Osteocyte (in vitro differentiated cells): ENCODE results near the gene GABRG3. TPM values are rescaled to one million over a fixed set of nuclear protein-coding genes. Genes with fewer than 3 reads are reported as not detected.

Source experiments
- DNase-seq: peaks from one replicate; pipeline ENCODE4 v3.0.0; 2021; ENCODE audit warnings: mixed read lengths; ENCODE audit not compliant: unreplicated experiment; ENCODE audit errors: extremely low spot score
- H3K27ac Mint-ChIP-seq: one replicate; pipeline ENCODE4 v1.8.0; 2021; ENCODE audit warnings: mild to moderate bottlenecking, mixed read lengths; ENCODE audit not compliant: unreplicated experiment
- H3K27me3 Mint-ChIP-seq: one replicate; pipeline ENCODE4 v1.8.0; 2021; ENCODE audit warnings: mixed read lengths; ENCODE audit not compliant: unreplicated experiment
- H3K36me3 Mint-ChIP-seq: one replicate; pipeline ENCODE4 v1.8.0; 2021; ENCODE audit warnings: mixed read lengths; ENCODE audit not compliant: unreplicated experiment
- H3K4me1 Mint-ChIP-seq: one replicate; pipeline ENCODE4 v1.8.0; 2021; ENCODE audit warnings: mixed read lengths; ENCODE audit not compliant: unreplicated experiment
- H3K4me3 Mint-ChIP-seq: one replicate; pipeline ENCODE4 v1.8.0; 2021; ENCODE audit warnings: mild to moderate bottlenecking, moderate library complexity, mixed read lengths; ENCODE audit not compliant: unreplicated experiment
- H3K9me3 Mint-ChIP-seq: one replicate; pipeline ENCODE4 v1.8.0; 2021; ENCODE audit warnings: mixed read lengths; ENCODE audit not compliant: unreplicated experiment
- CTCF ChIP-seq: fragments of 200-600 bp; sonication (generic); IDR thresholded peaks from 2 replicates; pipeline ENCODE4 v1.5.0; 2021; ENCODE audit warnings: antibody characterized with exemption, mild to moderate bottlenecking, moderate library complexity
- total RNA-seq: library from RNA; stranded (reverse); gene quantifications from 2 replicates; pipeline ENCODE4 v1.2.1, GENCODE V29; 2021

GABRG3 gene
- total RNA-seq, 1 donor from 2014 or later, result 0.19 TPM

GRCh38 chr15:27449941-27450340, 479.0 kb downstream of the GABRG3 start:
- TF ChIP-seq CTCF, result no peak
- Mint-ChIP-seq H3K4me3 (no peak overlapping the region), H3K27me3 (no peaks in the 10 kb centered on the region), H3K36me3 (no peaks in the 10 kb centered on the region), H3K4me1 (no peaks in the 10 kb centered on the region), H3K27ac (no peak overlapping the region), H3K9me3 (no peaks in the 10 kb centered on the region)
- DNase-seq, result no peak

GRCh38 chr15:27454281-27455075, 483.5 kb downstream of the GABRG3 start:
- Mint-ChIP-seq H3K36me3 (no peaks in the 10 kb centered on the region), H3K27me3 (no peaks in the 10 kb centered on the region), H3K27ac (no peak overlapping the region), H3K4me3 (no peak overlapping the region), H3K4me1 (no peaks in the 10 kb centered on the region), H3K9me3 (no peaks in the 10 kb centered on the region)
- DNase-seq, result no peak
- no peak for TF ChIP-seq CTCF

GRCh38 chr15:27456807-27457206, 485.8 kb downstream of the GABRG3 start:
- H3K27ac Mint-ChIP-seq, result no peak overlapping the region
- no peaks in the 10 kb centered on the region for H3K36me3 Mint-ChIP-seq
- no peak overlapping the region for H3K4me3 Mint-ChIP-seq
- H3K9me3 Mint-ChIP-seq, result no peaks in the 10 kb centered on the region
- no peaks in the 10 kb centered on the region for H3K4me1 Mint-ChIP-seq
- no peaks in the 10 kb centered on the region for H3K27me3 Mint-ChIP-seq
- no peak for DNase-seq
- TF ChIP-seq CTCF, result no peak

GRCh38 chr15:27457766-27458165, 486.8 kb downstream of the GABRG3 start:
- no peak for TF ChIP-seq CTCF
- Mint-ChIP-seq H3K27ac (no peak overlapping the region), H3K36me3 (no peaks in the 10 kb centered on the region), H3K9me3 (no peaks in the 10 kb centered on the region), H3K4me1 (no peaks in the 10 kb centered on the region), H3K4me3 (no peak overlapping the region), H3K27me3 (no peaks in the 10 kb centered on the region)
- no peak for DNase-seq

- no peaks in the 10 kb centered on the region for H3K9me3 Mint-ChIP-seq
- no peak for TF ChIP-seq CTCF
- no peaks in the 10 kb centered on the region for H3K4me1 Mint-ChIP-seq
- no peak for DNase-seq
- H3K36me3 Mint-ChIP-seq, result no peaks in the 10 kb centered on the region
- H3K27me3 Mint-ChIP-seq, result no peaks in the 10 kb centered on the region
- H3K4me3 Mint-ChIP-seq, result no peak overlapping the region
- no peak overlapping the region for H3K27ac Mint-ChIP-seq
These were observed 487.5 kb downstream of the GABRG3 start for GRCh38 chr15:27458345-27459084.
